Measurements from ENCODE around the gene CREBBP. TPM values are rescaled to one million over a fixed set of nuclear protein-coding genes. Genes with fewer than 3 reads are reported as not detected.

CREBBP gene
- total RNA-seq, 1 donor from 2014 or later = 131 TPM

DNA sequence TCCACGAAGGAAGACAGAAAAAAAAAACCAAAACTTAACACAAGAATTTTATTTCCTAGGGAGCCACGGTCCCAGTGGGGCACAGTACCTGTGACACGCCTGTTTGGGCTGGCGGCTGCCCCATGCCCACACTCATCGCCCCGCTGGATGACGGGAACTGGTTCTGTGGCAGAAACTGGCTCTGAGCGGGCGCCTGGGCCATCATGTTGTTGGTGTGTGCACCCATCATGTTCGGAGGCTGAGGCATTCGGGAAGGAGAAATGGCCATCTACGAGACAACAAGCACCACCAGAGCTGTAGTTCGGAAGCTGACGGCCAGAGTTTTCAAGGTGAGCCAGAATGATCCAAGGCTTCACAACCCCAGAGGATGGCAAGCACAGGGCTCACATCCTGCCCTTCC lies 106.8 kb downstream of the CREBBP start:
- Mint-ChIP-seq H3K9me3 (no peaks in the 10 kb centered on the region), H3K4me3 (no peak overlapping the region), H3K27ac (no peak overlapping the region), H3K27me3 (no peaks in the 10 kb centered on the region), H3K4me1 (no peaks in the 10 kb centered on the region), H3K36me3 (ENCODE audit: low read depth) (peaks cover 84% of the 10 kb centered on the region)
- ChIA-PET POLR2A (no interaction called here), CTCF (no interaction called here)
- ATAC-seq (ENCODE audit: low read depth) (no peak), DNase-seq (no peak)
- intact Hi-C loops (cut with micrococcal nuclease) = no loop called here
- TF ChIP-seq, protein P1, sequence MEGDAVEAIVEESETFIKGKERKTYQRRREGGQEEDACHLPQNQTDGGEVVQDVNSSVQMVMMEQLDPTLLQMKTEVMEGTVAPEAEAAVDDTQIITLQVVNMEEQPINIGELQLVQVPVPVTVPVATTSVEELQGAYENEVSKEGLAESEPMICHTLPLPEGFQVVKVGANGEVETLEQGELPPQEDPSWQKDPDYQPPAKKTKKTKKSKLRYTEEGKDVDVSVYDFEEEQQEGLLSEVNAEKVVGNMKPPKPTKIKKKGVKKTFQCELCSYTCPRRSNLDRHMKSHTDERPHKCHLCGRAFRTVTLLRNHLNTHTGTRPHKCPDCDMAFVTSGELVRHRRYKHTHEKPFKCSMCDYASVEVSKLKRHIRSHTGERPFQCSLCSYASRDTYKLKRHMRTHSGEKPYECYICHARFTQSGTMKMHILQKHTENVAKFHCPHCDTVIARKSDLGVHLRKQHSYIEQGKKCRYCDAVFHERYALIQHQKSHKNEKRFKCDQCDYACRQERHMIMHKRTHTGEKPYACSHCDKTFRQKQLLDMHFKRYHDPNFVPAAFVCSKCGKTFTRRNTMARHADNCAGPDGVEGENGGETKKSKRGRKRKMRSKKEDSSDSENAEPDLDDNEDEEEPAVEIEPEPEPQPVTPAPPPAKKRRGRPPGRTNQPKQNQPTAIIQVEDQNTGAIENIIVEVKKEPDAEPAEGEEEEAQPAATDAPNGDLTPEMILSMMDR (IDR thresholded peaks at IDR 0.05) = no peak

DNA sequence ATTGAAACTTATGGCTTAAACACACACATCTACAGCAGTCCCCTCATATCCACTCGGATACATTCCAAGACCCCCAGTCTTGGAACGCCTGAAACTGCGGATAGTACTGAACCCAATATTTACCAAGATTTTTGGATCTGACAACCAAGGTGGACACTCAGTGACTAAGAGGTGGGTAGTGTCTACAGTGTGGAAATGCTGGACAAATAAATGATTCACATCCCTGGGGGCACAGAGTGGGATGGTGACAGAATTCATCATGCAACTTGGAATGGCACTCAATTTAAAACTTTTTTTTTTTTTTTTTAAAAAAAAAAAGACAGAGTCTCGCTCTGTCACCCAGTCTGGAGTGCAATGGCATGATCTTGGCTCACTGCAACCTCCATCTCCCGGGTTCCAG lies 109.0 kb downstream of the CREBBP start:
- TF ChIP-seq, protein P1 (IDR thresholded peaks at IDR 0.05) = no peak
- ChIA-PET POLR2A (no interaction called here), CTCF (interaction anchor here (0.6 kb wide), 2 partner anchors 37 to 109 kb away, joined by 3 read pairs; partner anchors contain the start of gene CREBBP)
- Mint-ChIP-seq H3K9me3 (no peaks in the 10 kb centered on the region), H3K27ac (no peak overlapping the region), H3K36me3 (ENCODE audit: low read depth) (peaks cover 89% of the 10 kb centered on the region), H3K27me3 (no peaks in the 10 kb centered on the region), H3K4me3 (no peak overlapping the region), H3K4me1 (peaks cover 11% of the 10 kb centered on the region)
- ATAC-seq (ENCODE audit: low read depth) (no peak), DNase-seq (no peak)
- intact Hi-C loops (cut with micrococcal nuclease) = no loop called here

DNA sequence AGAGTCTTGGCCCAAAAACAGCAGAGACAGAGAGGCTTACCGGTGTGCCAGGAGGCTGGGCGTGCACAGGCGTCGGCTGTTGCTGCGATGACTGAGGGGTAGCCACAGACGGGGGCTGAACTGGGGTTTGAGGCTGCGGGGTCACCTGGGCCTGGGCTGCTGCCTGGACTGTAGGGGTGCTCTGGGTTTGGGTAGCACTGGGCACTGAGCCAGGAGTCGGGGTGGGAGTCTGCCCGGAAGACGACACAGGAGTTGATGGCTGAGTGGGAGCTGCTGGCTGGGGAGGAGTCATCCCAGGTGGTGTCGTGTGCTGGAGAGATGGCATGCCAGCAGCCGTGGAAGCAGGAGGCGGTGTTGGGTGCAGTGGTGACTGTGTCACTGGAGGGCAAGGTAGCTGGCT lies 110.0 kb downstream of the CREBBP start:
- intact Hi-C loops (cut with micrococcal nuclease) = no loop called here
- no peaks in the 10 kb centered on the region for H3K27me3 Mint-ChIP-seq
- peaks cover 88% of the 10 kb centered on the region for H3K36me3 Mint-ChIP-seq (ENCODE audit: low read depth)
- ATAC-seq (ENCODE audit: low read depth) = no peak
- peak overlapping the region; percentile 31 for H3K27ac Mint-ChIP-seq
- TF ChIP-seq, protein P1 (IDR thresholded peaks at IDR 0.05) = no peak
- no peaks in the 10 kb centered on the region for H3K9me3 Mint-ChIP-seq
- ChIA-PET CTCF (no interaction called here), POLR2A (no interaction called here)
- no peak for DNase-seq
- peaks cover 11% of the 10 kb centered on the region for H3K4me1 Mint-ChIP-seq
- no peak overlapping the region for H3K4me3 Mint-ChIP-seq

DNA sequence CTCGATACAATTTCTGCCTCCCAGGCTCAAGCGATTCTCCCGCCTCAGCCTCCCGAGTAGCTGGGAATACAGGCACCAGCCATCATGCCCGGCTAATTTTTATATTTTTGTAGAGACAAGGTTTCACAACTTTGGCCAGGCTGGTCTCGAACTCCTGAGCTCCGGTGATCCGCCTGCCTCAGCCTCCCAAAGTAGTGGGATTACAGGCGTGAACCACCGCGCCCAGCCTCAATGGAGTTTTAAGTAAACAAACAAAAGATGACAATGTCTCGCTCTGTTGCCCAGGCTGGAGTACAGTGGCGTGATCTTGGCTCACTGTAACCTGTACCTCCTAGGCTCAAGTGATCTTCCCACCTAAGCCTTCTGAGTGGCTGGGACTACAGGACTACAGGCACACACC lies 110.6 kb downstream of the CREBBP start:
- intact Hi-C loops (cut with micrococcal nuclease) = no loop called here
- peaks cover 86% of the 10 kb centered on the region for H3K36me3 Mint-ChIP-seq (ENCODE audit: low read depth)
- H3K9me3 Mint-ChIP-seq = no peaks in the 10 kb centered on the region
- TF ChIP-seq, protein P1 (IDR thresholded peaks at IDR 0.05) = no peak
- ChIA-PET CTCF (no interaction called here), POLR2A (no interaction called here)
- H3K4me3 Mint-ChIP-seq = no peak overlapping the region
- ATAC-seq (ENCODE audit: low read depth) (no peak), DNase-seq (no peak)
- H3K27me3 Mint-ChIP-seq = no peaks in the 10 kb centered on the region
- H3K4me1 Mint-ChIP-seq = peaks cover 11% of the 10 kb centered on the region
- H3K27ac Mint-ChIP-seq = no peak overlapping the region

DNA sequence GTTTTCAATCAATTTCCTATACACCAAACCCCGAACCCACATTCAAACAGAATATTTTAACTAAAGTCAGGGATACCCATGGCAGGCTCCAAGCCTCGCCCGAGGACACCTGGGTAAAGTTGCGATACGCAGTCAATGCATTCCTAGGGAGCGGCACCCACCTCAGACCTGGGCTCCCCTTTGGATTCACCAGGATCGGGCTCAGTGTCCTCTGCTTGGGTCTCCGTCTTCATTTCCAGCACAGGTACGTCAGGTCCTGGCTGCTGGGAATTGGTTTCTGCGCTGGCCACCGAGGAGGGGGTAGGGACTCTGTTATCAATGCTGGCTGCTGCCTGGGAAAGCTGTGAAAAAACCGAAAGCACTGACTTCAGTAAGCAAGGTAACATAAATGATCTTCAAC lies 111.5 kb downstream of the CREBBP start:
- H3K9me3 Mint-ChIP-seq = no peaks in the 10 kb centered on the region
- H3K4me3 Mint-ChIP-seq = no peak overlapping the region
- H3K4me1 Mint-ChIP-seq = peaks cover 11% of the 10 kb centered on the region
- TF ChIP-seq, protein P1 (IDR thresholded peaks at IDR 0.05) = no peak
- peaks cover 84% of the 10 kb centered on the region for H3K36me3 Mint-ChIP-seq (ENCODE audit: low read depth)
- POLR2A ChIA-PET = no interaction called here
- intact Hi-C loops (cut with micrococcal nuclease) = no loop called here
- no peak overlapping the region for H3K27ac Mint-ChIP-seq
- no peaks in the 10 kb centered on the region for H3K27me3 Mint-ChIP-seq
- CTCF ChIA-PET = no interaction called here
- no peak for DNase-seq
- no peak for ATAC-seq (ENCODE audit: low read depth)

Measured in activated B cell treated with CpG ODN at 0.5 μM for 24 hours (primary cell).